ENCODE data around the gene FAM227A. TPM values are rescaled to one million over a fixed set of nuclear protein-coding genes. Genes with fewer than 3 reads are reported as not detected.
"Not testable (repeated sequence)": the region's sequence is repeated elsewhere in the genome, so short reads cannot be mapped to it uniquely, and the experiment has no call there.

FAM227A gene
- total and polyA plus RNA-seq, 2 of the 8 experiments (the other 6 are each of a cell fraction or from before 2014, with no cell fraction given), result 2.1 to 3.9 TPM

- H3K36me3 ChIP-seq (ENCODE audit: control insufficient read depth in 2 of 4, insufficient read depth in 4 of 4, low read length in 3 of 4), result peaks cover 0 to 25% (median 9%) of the 10 kb centered on the region in 4 experiments; a peak in 3 of 8 replicates
- H2AFZ ChIP-seq (ENCODE audit: low read length); H3K27me3 ChIP-seq (replicated peaks in 1 of 4; ENCODE audit: control insufficient read depth in 3 of 4, extremely low read depth in 1 of 4, insufficient read depth in 3 of 4, low read length in 3 of 4); H2BK20ac ChIP-seq (ENCODE audit: low read length); H4K91ac ChIP-seq (replicated peaks; ENCODE audit: insufficient read length, low read length); H3K14ac ChIP-seq (ENCODE audit: insufficient read length); H3K4ac ChIP-seq (replicated peaks; ENCODE audit: insufficient read length, low read depth, low read length); H3K4me1 ChIP-seq (replicated peaks in 1 of 4; ENCODE audit: control insufficient read depth in 3 of 4, insufficient read depth in 4 of 4, low read length in 3 of 4); H3K4me2 ChIP-seq (ENCODE audit: insufficient read depth in 1 of 2, low read depth in 2 of 2, low read length in 2 of 2); H2BK120ac ChIP-seq (replicated peaks; ENCODE audit: low read depth, low read length); H3K23ac ChIP-seq (ENCODE audit: insufficient read length); DNase-seq (ENCODE audit: low read depth in 1 of 2, low spot score in 2 of 2); H3K23me2 ChIP-seq (ENCODE audit: low read depth, low read length); H3K18ac ChIP-seq (ENCODE audit: extremely low read depth, low read length); H2BK5ac ChIP-seq (ENCODE audit: low read depth, low read length); CTCF ChIA-PET (ENCODE audit: partially characterized antibody); POLR2A ChIA-PET (ENCODE audit: partially characterized antibody); H3K9me3 ChIP-seq (ENCODE audit: insufficient read depth in 2 of 2, low read depth in 1 of 2, low read length in 1 of 2); H3K27ac ChIP-seq (ENCODE audit: low read depth, low read length); H2BK12ac ChIP-seq (ENCODE audit: low read depth, low read length); H3K4me3 ChIP-seq (ENCODE audit: extremely low read depth in 1 of 4, insufficient read depth in 2 of 4, low read depth in 3 of 4, low read length in 4 of 4); H3K9ac ChIP-seq (replicated peaks in 1 of 4; ENCODE audit: extremely low read depth in 1 of 4, low read depth in 3 of 4, low read length in 3 of 4); H4K8ac ChIP-seq (ENCODE audit: extremely low read depth, insufficient read depth, low read length); H4K5ac ChIP-seq (ENCODE audit: insufficient read length, low read depth, low read length); H4K20me1 ChIP-seq (replicated peaks in 1 of 2; ENCODE audit: control insufficient read depth in 1 of 2, insufficient read depth in 2 of 2, low read length in 2 of 2); H3K56ac ChIP-seq (replicated peaks; ENCODE audit: insufficient read length, low read depth, low read length); H3K79me1 ChIP-seq (ENCODE audit: low read depth, low read length); FAIRE-seq; H2BK15ac ChIP-seq (ENCODE audit: low read length); H3K79me2 ChIP-seq (ENCODE audit: control insufficient read depth in 1 of 2, insufficient read depth in 2 of 2, low read length in 2 of 2); H2AK5ac ChIP-seq (ENCODE audit: low read depth, low read length): not testable (repeated sequence)
- 89% methylated on average over 9 of the region's 9 CpGs; no CpG with 5 or more reads in 1 of the 2 experiments for WGBS, 2 experiments (ENCODE audit: extremely low coverage in 1 of 2, insufficient coverage in 1 of 2, insufficient read length in 1 of 2, insufficient replicate concordance in 2 of 2, low coverage in 1 of 2, low lambda C conversion rate in 2 of 2, missing lambda C conversion rate in 1 of 2)
Observed at GRCh38 chr22:38615064-38615405, 41.2 kb downstream of the FAM227A start.
